Peyer's patch (tissue), 4 donors: ENCODE data around the gene CHCHD1. TPM values are rescaled to one million over a fixed set of nuclear protein-coding genes. Genes with fewer than 3 reads are reported as not detected.

Experiments used
- DNase-seq, 3 donors: peaks; one replicate each; pipeline ENCODE4 v3.0.0-alpha.2; 2017 to 2019
- H3K27ac ChIP-seq, 4 donors: fragments of 200-600 bp; sonication (generic); one replicate each; pipeline ENCODE4 v1.5.1; 2016 to 2019
- H3K27me3 ChIP-seq, 2 donors: fragments of 200-600 bp; sonication (generic); one replicate each; pipeline ENCODE4 v1.5.1; 2019
- H3K36me3 ChIP-seq, 3 donors: fragments of 200-600 bp; sonication (generic); one replicate each; pipeline ENCODE4 v1.5.1; 2016 to 2019
- H3K4me1 ChIP-seq, 4 donors: fragments of 200-600 bp; sonication (generic); one replicate each; pipeline ENCODE4 v1.5.1; 2016 to 2019
- H3K4me3 ChIP-seq, 4 donors: fragments of 200-600 bp; sonication (generic); 1 replicate in 3 of 4; 2 replicates in 1 of 4; pipeline ENCODE4 v1.5.1; 2016 to 2019; ENCODE audit warnings: mild to moderate bottlenecking in 1 of 4
- H3K9me3 ChIP-seq, 4 donors: fragments of 200-600 bp; sonication (generic); one replicate each; pipeline ENCODE4 v1.5.1; 2016 to 2019; ENCODE audit warnings: mild to moderate bottlenecking in 1 of 4
- CTCF ChIP-seq, 6 experiments: fragments of 450-650 bp in 4 of 6; fragments of 200-600 bp in 2 of 6; sonication (generic) in 1 of 6; IDR thresholded peaks; one replicate each; pipeline ENCODE4 v1.5.1; 2017 to 2019; ENCODE audit warnings: antibody characterized with exemption in 6 of 6, mild to moderate bottlenecking in 3 of 6, moderate library complexity in 1 of 6
- POLR2A ChIP-seq, 2 donors: fragments of 450-650 bp; IDR thresholded peaks; one replicate each; pipeline ENCODE4 v1.5.1; 2017; ENCODE audit warnings: antibody characterized with exemption in 2 of 2, mild to moderate bottlenecking in 2 of 2, moderate library complexity in 2 of 2
- total RNA-seq, 4 donors: library from RNA; depleted of rRNA; stranded (reverse); fragments of >200 nt; gene quantifications; one replicate each; pipeline ENCODE4 v1.1.0, GENCODE V29; 2016

Gene CHCHD1
- total RNA-seq, 4 donors from 2014 or later, result 9.9 to 36.8 (median 20.9) TPM

- no peak for DNase-seq
- TF ChIP-seq POLR2A (IDR thresholded peaks at IDR 0.05), result no peak
- no peak for TF ChIP-seq CTCF (IDR thresholded peaks at IDR 0.05)
- H3K36me3 ChIP-seq, result peaks cover 0 to 98% (median 0%) of the 10 kb centered on the region in 3 donors
- H3K27ac ChIP-seq, result no peak overlapping the region
- H3K4me3 ChIP-seq, result no peak overlapping the region
- no peaks in the 10 kb centered on the region for H3K27me3 ChIP-seq
- H3K9me3 ChIP-seq, result no peaks in the 10 kb centered on the region
- no peaks in the 10 kb centered on the region for H3K4me1 ChIP-seq
Observed at GRCh38 chr10:73800560-73801252, 18.9 kb downstream of the CHCHD1 start.

DNA sequence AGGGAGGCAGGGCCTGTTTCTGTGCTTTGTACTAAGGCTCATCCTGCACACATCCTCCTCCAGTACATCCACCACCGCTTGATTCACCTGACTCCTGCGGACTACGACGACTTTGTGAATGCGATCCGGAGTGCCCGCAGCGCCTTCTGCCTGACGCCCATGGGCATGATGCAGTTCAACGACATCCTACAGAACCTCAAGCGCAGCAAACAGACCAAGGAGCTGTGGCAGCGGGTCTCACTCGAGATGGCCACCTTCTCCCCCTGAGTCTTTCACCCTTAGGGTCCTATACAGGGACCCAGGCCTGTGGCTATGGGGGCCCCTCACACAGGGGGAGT is 19.4 kb downstream of the CHCHD1 start:
- Histone ChIP-seq H3K27me3 (no peaks in the 10 kb centered on the region), H3K27ac (no peak overlapping the region), H3K9me3 (no peaks in the 10 kb centered on the region), H3K36me3 (peaks cover 0 to 100% (median 0%) of the 10 kb centered on the region in 3 donors), H3K4me3 (no peak overlapping the region), H3K4me1 (no peaks in the 10 kb centered on the region)
- TF ChIP-seq POLR2A (IDR thresholded peaks at IDR 0.05) (no peak), CTCF (IDR thresholded peaks at IDR 0.05) (no peak)
- no peak for DNase-seq

GRCh38 chr10:73802276-73802991 is 20.6 kb downstream of the CHCHD1 start:
- no peak for DNase-seq
- TF ChIP-seq CTCF (IDR thresholded peaks at IDR 0.05), result no peak
- no peak for TF ChIP-seq POLR2A (IDR thresholded peaks at IDR 0.05)
- no peaks in the 10 kb centered on the region for H3K27me3 ChIP-seq
- peaks cover 0 to 99% (median 0%) of the 10 kb centered on the region in 3 donors for H3K36me3 ChIP-seq
- no peak overlapping the region for H3K27ac ChIP-seq
- no peak overlapping the region for H3K4me3 ChIP-seq
- H3K9me3 ChIP-seq, result no peaks in the 10 kb centered on the region
- no peaks in the 10 kb centered on the region for H3K4me1 ChIP-seq

GRCh38 chr10:73803680-73804286 is 21.9 kb downstream of the CHCHD1 start:
- no peaks in the 10 kb centered on the region for H3K9me3 ChIP-seq
- no peak overlapping the region for H3K4me3 ChIP-seq
- TF ChIP-seq POLR2A (IDR thresholded peaks at IDR 0.05), result no peak
- TF ChIP-seq CTCF (IDR thresholded peaks at IDR 0.05), result no peak
- peaks cover 0 to 96% (median 0%) of the 10 kb centered on the region in 3 donors for H3K36me3 ChIP-seq
- no peak overlapping the region for H3K27ac ChIP-seq
- no peaks in the 10 kb centered on the region for H3K27me3 ChIP-seq
- H3K4me1 ChIP-seq, result no peaks in the 10 kb centered on the region
- DNase-seq, result no peak

- TF ChIP-seq POLR2A (IDR thresholded peaks at IDR 0.05) (no peak), CTCF (IDR thresholded peaks at IDR 0.05) (no peak)
- Histone ChIP-seq H3K9me3 (no peaks in the 10 kb centered on the region), H3K36me3 (peaks cover 0 to 71% (median 0%) of the 10 kb centered on the region in 3 donors), H3K4me3 (no peak overlapping the region), H3K27ac (no peak overlapping the region), H3K4me1 (peaks cover 0 to 10% (median 0%) of the 10 kb centered on the region in 4 donors), H3K27me3 (no peaks in the 10 kb centered on the region)
- DNase-seq, result no peak
Observed at GRCh38 chr10:73806176-73806950, 24.5 kb downstream of the CHCHD1 start.
